NCI-H82 treated with DMSO at 0.1 percent for 48 hours (cell line): Measurements from ENCODE around the gene HPCAL1.

Source experiments
- DNase-seq: peaks from one replicate; lab custom pipeline; 2025; ENCODE audit not compliant: unreplicated experiment; lab: John Stamatoyannopoulos, UW

The HPCAL1 gene

GRCh38 chr2:10415640-10416039 is 112.9 kb downstream of the HPCAL1 start:
- DNase-seq = no peak

GRCh38 chr2:10417551-10418335 is 115.0 kb downstream of the HPCAL1 start:
- no peak for DNase-seq

GRCh38 chr2:10419553-10420257 is 117.0 kb downstream of the HPCAL1 start:
- no peak for DNase-seq

- no peak for DNase-seq
These were observed 119.5 kb downstream of the HPCAL1 start for GRCh38 chr2:10422251-10422650.

GRCh38 chr2:10422732-10423399 is 120.2 kb downstream of the HPCAL1 start:
- DNase-seq = no peak

GRCh38 chr2:10423400-10423774 is 120.7 kb downstream of the HPCAL1 start:
- DNase-seq = no peak

- DNase-seq = no peak
These were observed 121.3 kb downstream of the HPCAL1 start for GRCh38 chr2:10424051-10424450.

- DNase-seq = no peak
These were observed 122.3 kb downstream of the HPCAL1 start for GRCh38 chr2:10424916-10425505.

- DNase-seq = no peak
These were observed 123.0 kb downstream of the HPCAL1 start for GRCh38 chr2:10425699-10426098.

GRCh38 chr2:10426726-10427617 is 124.3 kb downstream of the HPCAL1 start:
- DNase-seq = no peak

- no peak for DNase-seq
These were observed 124.9 kb downstream of the HPCAL1 start for GRCh38 chr2:10427618-10427949.

GRCh38 chr2:10428355-10428754 is 125.7 kb downstream of the HPCAL1 start:
- no peak for DNase-seq

GRCh38 chr2:10428924-10429323 is 126.2 kb downstream of the HPCAL1 start:
- DNase-seq = no peak

- no peak for DNase-seq
These were observed 128.3 kb downstream of the HPCAL1 start for GRCh38 chr2:10430886-10431622.

- no peak for DNase-seq
These were observed 129.1 kb downstream of the HPCAL1 start for GRCh38 chr2:10431797-10432196.

- DNase-seq = no peak
These were observed 129.8 kb downstream of the HPCAL1 start for GRCh38 chr2:10432311-10433181.

- DNase-seq = no peak
These were observed 130.7 kb downstream of the HPCAL1 start for GRCh38 chr2:10433264-10433946.
